Small intestine (tissue), 7 donors: ENCODE measurements around the gene RNASET2. TPM values are rescaled to one million over a fixed set of nuclear protein-coding genes. Genes with fewer than 3 reads are reported as not detected.

Source experiments
- DNase-seq, 2 donors: peaks; one replicate each; pipeline versions ENCODE4 v3.0.0 to v3.0.0-alpha.2; 2013
- FAIRE-seq: peaks from 2 replicates; lab custom pipeline; 2012; peaks lifted over from hg19 to GRCh38; lab: Jason Lieb, UNC
- H3K27ac ChIP-seq, 3 donors: one replicate each; pipeline ENCODE4 v1.5.1; 2013; ENCODE audit warnings: low read length in 2 of 3, mild to moderate bottlenecking in 2 of 3, control low read depth in 1 of 3, inconsistent platforms in 1 of 3, low read depth in 1 of 3, moderate library complexity in 1 of 3
- H3K27me3 ChIP-seq, 3 donors: one replicate each; pipeline ENCODE4 v1.6.1; 2013; ENCODE audit warnings: low read length in 3 of 3, inconsistent platforms in 1 of 3; ENCODE audit not compliant: control insufficient read depth in 3 of 3, insufficient read depth in 3 of 3
- H3K36me3 ChIP-seq, 3 donors: one replicate each; pipeline ENCODE4 v1.6.1; 2013; ENCODE audit warnings: low read length in 3 of 3, inconsistent platforms in 1 of 3, low read depth in 1 of 3, mild to moderate bottlenecking in 1 of 3, moderate library complexity in 1 of 3; ENCODE audit not compliant: control insufficient read depth in 3 of 3, insufficient read depth in 2 of 3
- H3K4me1 ChIP-seq, 3 donors: one replicate each; pipeline ENCODE4 v1.6.1; 2013; ENCODE audit warnings: low read length in 2 of 3, inconsistent platforms in 1 of 3, low read depth in 1 of 3, mild to moderate bottlenecking in 1 of 3, moderate library complexity in 1 of 3; ENCODE audit not compliant: control insufficient read depth in 3 of 3, insufficient read depth in 2 of 3
- H3K4me3 ChIP-seq, 3 donors: one replicate each; pipeline ENCODE4 v1.5.1; 2013; ENCODE audit warnings: low read length in 3 of 3, control low read depth in 1 of 3, inconsistent platforms in 1 of 3, low read depth in 1 of 3, mild to moderate bottlenecking in 1 of 3, moderate library complexity in 1 of 3
- H3K9me3 ChIP-seq, 2 donors: one replicate each; pipeline ENCODE4 v1.6.1; 2013; ENCODE audit warnings: low read depth in 1 of 2, low read length in 1 of 2; ENCODE audit not compliant: control insufficient read depth in 2 of 2, insufficient read depth in 1 of 2
- WGBS, 3 donors: extraction: QIAGEN DNeasy Blood & Tissue Kit; methylation state at CpG; one replicate each; pipeline ENCODE4 v1.1.7; 2013; 5-methylcytosine and 5-hydroxymethylcytosine counted together
- polyA plus RNA-seq, 4 donors: library from polyadenylated mRNA; stranded (reverse) in 3 of 4; unstranded in 1 of 4; fragments of 200-250 nt in 3 of 4; fragments of 120-200 nt in 1 of 4; gene quantifications; one replicate each; pipeline versions ENCODE4 v1.2.1 to v1.2.3, GENCODE V29; 2013
- donor health status: healthy with polysubstance abuse.
- donor health status: control.
- donor health status: control.
- donor health status: Bipolar disorder and iron deficiency.
- donor health status: healthy.

Gene RNASET2
- polyA plus RNA-seq, 4 donors, result 25.7 to 78.5 (median 41.6) TPM

DNA sequence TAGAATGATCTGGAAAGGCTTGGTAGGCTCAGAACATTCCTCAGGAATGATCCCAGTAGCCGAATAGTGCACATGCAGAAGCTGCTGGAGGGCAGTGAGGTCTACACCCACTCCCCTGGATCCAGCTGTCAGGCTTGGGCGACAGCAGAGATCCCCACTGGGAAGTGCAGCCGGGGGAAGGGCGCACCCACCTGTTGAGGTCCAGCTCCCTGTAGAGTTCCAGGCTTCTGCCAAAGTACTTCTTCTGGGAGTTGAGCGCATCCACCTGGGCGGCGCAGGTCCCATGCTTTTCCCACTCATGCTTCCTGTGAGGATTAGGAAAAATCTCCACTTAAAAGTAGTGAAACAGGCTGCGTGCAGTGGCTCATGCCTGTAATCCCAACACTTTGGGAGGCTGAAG lies 17.6 kb downstream of the RNASET2 start:
- no peak overlapping the region for H3K4me3 ChIP-seq
- 97 to 100% (median 98%) methylated on average over 8 of the region's 8 CpGs for WGBS, 3 donors
- H3K27ac ChIP-seq, result no peak overlapping the region
- peaks cover 0 to 2% of the 10 kb centered on the region in 2 donors for H3K9me3 ChIP-seq
- DNase-seq (no peak), FAIRE-seq (no peak)
- no peaks in the 10 kb centered on the region for H3K4me1 ChIP-seq
- peaks cover 4 to 48% (median 15%) of the 10 kb centered on the region in 3 donors for H3K36me3 ChIP-seq
- H3K27me3 ChIP-seq, result no peaks in the 10 kb centered on the region

DNA sequence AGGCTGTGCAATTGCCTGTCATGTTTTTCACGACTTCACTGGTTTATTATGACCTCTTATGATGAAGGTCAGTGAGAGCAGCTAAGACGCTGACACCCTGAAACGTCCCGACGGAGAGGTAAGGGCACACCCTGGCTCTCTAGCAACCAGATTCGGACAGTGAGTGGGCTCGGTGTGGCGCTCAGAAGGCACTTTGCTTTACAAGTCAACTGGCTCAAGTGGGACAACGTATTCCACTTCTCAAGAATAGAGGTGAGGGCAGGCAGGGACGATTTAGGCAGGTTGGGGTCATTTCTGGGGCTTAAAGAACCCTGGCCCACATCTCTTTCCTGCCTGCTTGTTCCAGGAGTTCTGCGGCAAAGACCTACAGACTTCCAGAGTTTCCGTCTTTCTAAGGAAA lies 18.2 kb downstream of the RNASET2 start:
- WGBS, 3 donors, result 91 to 94% (median 92%) methylated on average over 12 of the region's 12 CpGs

DNA sequence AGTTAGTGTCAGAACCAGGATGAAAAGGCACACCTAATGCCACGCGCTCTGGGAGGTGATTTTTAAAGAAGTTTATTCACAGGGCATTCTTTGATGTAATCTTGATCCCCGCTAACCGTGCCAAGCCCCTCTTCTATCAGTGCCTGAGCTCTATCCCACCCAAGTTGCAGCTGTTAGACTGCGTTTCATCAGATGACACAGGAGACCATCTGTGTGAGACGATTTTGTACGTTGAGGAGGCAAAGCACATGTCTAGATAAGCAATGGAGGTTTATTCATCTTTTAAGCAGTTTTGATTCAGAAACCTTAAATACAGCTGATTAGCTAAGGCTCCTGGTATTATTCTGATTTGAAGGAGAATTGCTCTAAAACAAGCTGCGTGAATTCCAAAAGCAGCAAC lies 18.6 kb downstream of the RNASET2 start:
- no peak overlapping the region for H3K27ac ChIP-seq
- no peaks in the 10 kb centered on the region for H3K27me3 ChIP-seq
- H3K36me3 ChIP-seq, result peaks cover 4 to 49% (median 12%) of the 10 kb centered on the region in 3 donors
- no peak overlapping the region for H3K4me3 ChIP-seq
- no peak for FAIRE-seq
- WGBS, 3 donors, result 91 to 98% (median 97%) methylated on average over 8 of the region's 8 CpGs
- H3K9me3 ChIP-seq, result no peaks in the 10 kb centered on the region
- DNase-seq, result no peak
- no peaks in the 10 kb centered on the region for H3K4me1 ChIP-seq

More for the DNA sequence above, 18.2 kb downstream of the RNASET2 start:
- Histone ChIP-seq H3K27me3 (no peaks in the 10 kb centered on the region), H3K9me3 (no peaks in the 10 kb centered on the region), H3K4me3 (no peak overlapping the region), H3K27ac (no peak overlapping the region), H3K36me3 (peaks cover 4 to 49% (median 12%) of the 10 kb centered on the region in 3 donors), H3K4me1 (no peaks in the 10 kb centered on the region)
- DNase-seq (no peak), FAIRE-seq (no peak)

DNA sequence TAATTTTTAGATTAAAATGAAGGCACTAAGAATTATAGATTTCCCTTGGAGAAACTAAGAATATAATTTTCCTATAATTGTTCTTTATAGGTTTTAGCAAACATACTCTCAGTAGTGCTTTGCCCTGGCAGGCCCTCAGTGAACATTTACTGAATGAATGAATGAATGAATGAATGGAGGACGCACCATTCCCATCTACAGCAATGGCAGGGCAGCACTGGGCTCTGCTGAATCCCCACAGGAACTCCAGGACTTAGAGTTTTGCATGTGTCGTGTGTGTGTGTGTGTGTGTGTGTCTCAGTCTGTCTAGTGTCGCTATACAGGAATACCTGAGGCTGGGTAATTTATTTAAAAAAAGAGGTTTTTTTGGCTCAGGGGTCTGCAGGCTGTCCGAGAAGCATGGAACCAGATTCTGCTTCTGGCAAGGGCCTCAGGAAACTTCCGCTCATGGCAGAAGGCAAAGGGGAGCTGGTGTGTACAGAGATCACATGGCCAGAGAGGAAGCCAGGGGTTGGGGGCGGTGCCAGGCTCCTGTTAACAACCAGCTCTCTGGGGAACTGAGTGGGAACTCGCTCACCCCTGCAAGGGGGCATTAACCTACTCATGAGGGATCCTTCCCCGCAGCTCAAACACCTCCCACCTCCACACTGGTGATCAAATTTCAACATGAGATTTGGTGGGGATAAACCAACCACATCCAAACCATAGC lies 20.1 kb downstream of the RNASET2 start:
- WGBS, 3 donors, result 72 to 86% (median 82%) methylated on average over 8 of the region's 8 CpGs
- Histone ChIP-seq H3K27me3 (no peaks in the 10 kb centered on the region), H3K4me1 (no peaks in the 10 kb centered on the region), H3K27ac (no peak overlapping the region), H3K4me3 (no peak overlapping the region), H3K36me3 (peaks cover 4 to 60% (median 14%) of the 10 kb centered on the region in 3 donors), H3K9me3 (no peaks in the 10 kb centered on the region)
- no peak for FAIRE-seq
- no peak for DNase-seq

DNA sequence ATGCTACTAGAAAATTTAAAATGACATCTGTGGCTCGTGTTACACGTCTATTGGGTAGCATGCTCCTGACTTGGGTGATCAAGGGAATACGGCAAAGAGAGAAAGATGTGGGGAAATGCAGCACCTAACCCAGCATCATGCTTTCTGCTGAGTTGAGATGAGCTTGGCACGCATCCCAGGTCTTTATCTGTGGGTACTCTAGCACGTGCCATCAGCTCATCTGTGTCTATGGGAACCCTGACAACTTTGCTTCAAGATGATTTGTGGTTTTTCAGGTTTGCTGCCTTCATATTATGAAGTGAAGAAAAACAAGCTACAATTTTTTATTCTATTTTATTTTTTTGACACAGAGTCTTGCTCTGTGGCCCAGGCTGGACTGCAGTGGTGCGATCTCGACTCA lies 21.0 kb downstream of the RNASET2 start:
- DNase-seq, result no peak
- H3K27ac ChIP-seq, result no peak overlapping the region
- no peaks in the 10 kb centered on the region for H3K4me1 ChIP-seq
- no peak overlapping the region for H3K4me3 ChIP-seq
- peaks cover 4 to 59% (median 17%) of the 10 kb centered on the region in 3 donors for H3K36me3 ChIP-seq
- H3K9me3 ChIP-seq, result no peaks in the 10 kb centered on the region
- FAIRE-seq, result no peak
- no peaks in the 10 kb centered on the region for H3K27me3 ChIP-seq
- WGBS, 3 donors, result 84 to 90% (median 87%) methylated on average over 7 of the region's 7 CpGs

DNA sequence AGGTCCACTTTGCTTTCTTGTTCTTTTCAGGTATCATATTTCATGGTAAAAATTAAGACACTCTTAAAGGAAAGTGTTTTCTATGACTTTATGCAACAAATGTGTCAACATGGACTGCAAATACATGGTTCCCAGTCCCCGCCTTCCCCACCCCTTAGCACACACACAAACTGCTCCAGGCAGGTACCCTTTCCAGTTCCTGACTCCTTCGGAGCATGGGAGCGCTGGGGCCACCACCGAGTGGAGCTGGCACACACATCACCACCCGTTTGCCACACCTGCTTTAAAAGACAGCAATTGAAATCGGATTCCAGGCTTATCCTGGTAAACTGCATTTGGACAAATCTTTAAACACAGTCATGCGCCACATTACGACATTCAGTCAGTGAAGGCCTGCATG lies 22.2 kb downstream of the RNASET2 start:
- DNase-seq (no peak), FAIRE-seq (no peak)
- Histone ChIP-seq H3K27me3 (no peaks in the 10 kb centered on the region), H3K36me3 (peaks cover 6 to 61% (median 18%) of the 10 kb centered on the region in 3 donors), H3K4me1 (no peaks in the 10 kb centered on the region), H3K9me3 (no peaks in the 10 kb centered on the region), H3K4me3 (no peak overlapping the region), H3K27ac (no peak overlapping the region)
- 89 to 92% (median 92%) methylated on average over 8 of the region's 8 CpGs for WGBS, 3 donors

DNA sequence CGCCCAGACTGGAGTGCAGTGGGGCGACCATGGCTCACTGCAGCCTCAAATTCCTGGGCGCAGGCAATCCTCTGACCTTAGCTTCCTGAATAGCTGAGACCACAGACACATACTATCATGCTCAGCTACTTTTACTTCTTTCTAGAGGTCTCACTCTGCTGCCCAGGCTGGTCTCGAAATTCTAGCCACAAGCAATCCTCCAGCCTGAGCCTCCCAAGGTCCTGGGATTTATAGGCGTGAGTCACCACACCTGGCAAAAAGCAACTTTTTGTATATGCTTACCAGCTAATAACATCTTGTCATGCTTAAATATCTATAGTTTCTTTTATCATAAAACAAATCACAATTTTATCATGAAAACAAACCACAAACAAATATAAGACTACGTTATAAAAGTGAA lies 23.0 kb downstream of the RNASET2 start:
- no peaks in the 10 kb centered on the region for H3K9me3 ChIP-seq
- DNase-seq (no peak), FAIRE-seq (no peak)
- no peak overlapping the region for H3K27ac ChIP-seq
- no peaks in the 10 kb centered on the region for H3K4me1 ChIP-seq
- 92 to 98% (median 97%) methylated on average over 6 of the region's 6 CpGs for WGBS, 3 donors
- no peak overlapping the region for H3K4me3 ChIP-seq
- H3K27me3 ChIP-seq, result no peaks in the 10 kb centered on the region
- peaks cover 5 to 64% (median 15%) of the 10 kb centered on the region in 3 donors for H3K36me3 ChIP-seq

DNA sequence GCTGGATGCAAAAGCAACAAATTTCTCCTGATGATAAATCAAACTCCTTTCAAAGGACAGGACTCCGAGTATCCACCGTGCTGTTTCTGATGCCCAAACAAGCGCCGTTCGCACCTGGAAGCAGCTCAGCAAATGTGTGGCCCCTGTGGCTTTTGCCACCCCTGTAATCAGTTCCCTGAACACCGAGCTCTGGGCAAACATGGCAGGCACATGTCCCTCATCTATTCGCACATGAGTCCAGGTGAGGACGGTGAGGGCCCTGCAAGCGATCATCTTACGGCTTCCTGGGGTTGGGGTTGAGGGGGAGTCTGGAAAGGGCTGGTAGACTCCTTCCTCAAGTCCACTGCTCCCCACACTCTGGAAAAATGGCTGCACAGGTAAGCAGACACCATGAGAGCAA lies 23.7 kb downstream of the RNASET2 start:
- WGBS, 3 donors, result 96 to 97% (median 97%) methylated on average over 10 of the region's 10 CpGs
- no peaks in the 10 kb centered on the region for H3K9me3 ChIP-seq
- DNase-seq (no peak), FAIRE-seq (no peak)
- no peaks in the 10 kb centered on the region for H3K27me3 ChIP-seq
- H3K4me1 ChIP-seq, result no peaks in the 10 kb centered on the region
- H3K36me3 ChIP-seq, result peaks cover 4 to 62% (median 12%) of the 10 kb centered on the region in 3 donors
- no peak overlapping the region for H3K27ac ChIP-seq
- no peak overlapping the region for H3K4me3 ChIP-seq
